ENCODE measurements around the gene SUSD4.
"Not testable (repeated sequence)": the region's sequence is repeated elsewhere in the genome, so short reads cannot be mapped to it uniquely, and the experiment has no call there.

Gene SUSD4

DNA sequence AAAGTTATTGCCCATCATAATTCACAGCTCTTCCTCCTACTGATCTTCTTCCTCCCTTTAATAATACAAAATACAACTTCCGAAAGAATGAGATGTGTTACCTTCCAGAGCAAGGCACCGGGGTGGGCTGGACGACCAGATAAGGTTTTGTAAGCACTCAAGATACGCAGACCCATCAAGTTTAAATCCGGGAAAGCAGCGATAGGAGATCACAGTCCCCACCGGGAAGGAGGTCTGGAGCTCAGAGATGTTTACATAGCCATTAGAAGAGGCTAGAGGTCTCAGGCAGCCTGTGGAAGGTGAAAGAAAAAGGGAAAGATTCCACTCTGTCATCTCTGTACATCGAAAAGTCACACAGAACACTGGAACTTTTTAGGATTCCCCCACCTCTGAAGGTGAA lies 99.4 kb downstream of the SUSD4 start:
- H3K4me3 ChIP-seq (ENCODE audit: low read length): no peak overlapping the region
- H3K36me3 ChIP-seq (ENCODE audit: insufficient read depth, low read length): no peaks in the 10 kb centered on the region
- H3K27me3 ChIP-seq (ENCODE audit: insufficient read depth, low read length): no peaks in the 10 kb centered on the region
- no peaks in the 10 kb centered on the region for H3K4me1 ChIP-seq (ENCODE audit: insufficient read depth, low read length)
- no peaks in the 10 kb centered on the region for H3K9me3 ChIP-seq (ENCODE audit: low read length)
- H2AFZ ChIP-seq (ENCODE audit: low read depth, low read length): no peak overlapping the region

DNA sequence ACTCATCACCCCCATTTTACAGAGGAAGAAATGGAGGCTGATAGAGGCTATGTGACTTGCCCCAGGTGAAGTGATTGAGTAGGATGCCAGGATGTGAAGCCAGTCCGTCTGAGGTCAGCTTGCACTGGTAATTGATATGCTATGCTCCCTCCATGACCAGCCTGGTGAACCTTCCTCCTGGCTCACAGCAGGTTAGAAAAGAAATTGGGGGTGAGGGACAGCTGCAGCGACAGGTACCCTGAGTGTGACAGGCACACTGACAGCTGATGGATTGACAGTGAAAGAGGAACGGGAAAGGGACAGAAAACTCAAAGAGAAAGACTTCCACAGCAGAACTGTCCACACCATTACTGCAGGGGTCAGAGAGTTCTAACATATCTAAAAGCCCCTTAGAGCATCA lies 102.1 kb downstream of the SUSD4 start:
- no peaks in the 10 kb centered on the region for H3K9me3 ChIP-seq (ENCODE audit: low read length)
- H3K27me3 ChIP-seq (ENCODE audit: insufficient read depth, low read length): no peaks in the 10 kb centered on the region
- no peaks in the 10 kb centered on the region for H3K36me3 ChIP-seq (ENCODE audit: insufficient read depth, low read length)
- no peak overlapping the region for H3K4me3 ChIP-seq (ENCODE audit: low read length)
- no peak overlapping the region for H2AFZ ChIP-seq (ENCODE audit: low read depth, low read length)
- H3K4me1 ChIP-seq (ENCODE audit: insufficient read depth, low read length): no peaks in the 10 kb centered on the region

DNA sequence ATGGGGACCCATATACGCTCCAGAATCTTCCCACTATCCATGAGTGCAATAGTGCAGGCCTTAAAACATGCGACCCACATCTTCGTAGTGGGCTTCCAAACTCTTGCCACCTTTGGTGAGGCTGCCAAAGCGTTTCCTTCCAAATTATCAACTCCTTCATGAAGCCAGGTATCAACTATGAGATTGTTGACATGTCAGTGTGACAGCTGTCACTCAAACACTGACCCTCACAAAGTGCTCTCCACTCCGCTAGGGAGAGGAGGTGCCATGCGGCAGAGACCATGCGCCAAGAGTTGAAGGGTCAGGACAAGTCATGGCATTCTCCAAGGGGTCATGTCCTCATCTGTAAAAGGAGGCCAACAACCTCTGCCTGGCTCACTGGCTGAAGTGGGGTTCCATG lies 103.3 kb downstream of the SUSD4 start:
- Histone ChIP-seq H3K4me3 (ENCODE audit: low read length) (no peak overlapping the region), H3K9me3 (ENCODE audit: low read length) (no peaks in the 10 kb centered on the region), H3K4me1 (ENCODE audit: insufficient read depth, low read length) (no peaks in the 10 kb centered on the region), H3K36me3 (ENCODE audit: insufficient read depth, low read length) (no peaks in the 10 kb centered on the region), H3K27me3 (ENCODE audit: insufficient read depth, low read length) (no peaks in the 10 kb centered on the region), H2AFZ (ENCODE audit: low read depth, low read length) (no peak overlapping the region)

DNA sequence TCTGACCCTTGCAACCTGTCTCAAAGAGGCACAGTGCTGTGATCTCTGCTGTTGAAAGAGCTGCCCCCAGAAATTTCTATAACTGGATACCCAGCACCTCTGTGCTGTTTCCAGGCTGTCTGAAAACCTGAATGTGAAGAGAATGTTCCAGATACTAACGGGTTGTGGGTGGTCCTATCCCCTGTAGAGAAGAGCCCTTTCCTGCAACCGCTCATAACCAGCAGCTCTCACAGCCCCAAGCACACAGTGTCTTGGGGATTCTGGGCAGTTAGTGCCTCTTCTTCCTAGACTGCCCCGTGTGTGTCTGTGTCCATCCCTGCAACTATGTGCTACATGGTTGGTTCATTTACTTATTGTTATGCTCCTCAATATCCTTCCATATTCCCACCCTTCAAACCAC lies 104.5 kb downstream of the SUSD4 start:
- Histone ChIP-seq H3K27me3 (ENCODE audit: insufficient read depth, low read length) (no peaks in the 10 kb centered on the region), H3K4me1 (ENCODE audit: insufficient read depth, low read length) (no peaks in the 10 kb centered on the region)

DNA sequence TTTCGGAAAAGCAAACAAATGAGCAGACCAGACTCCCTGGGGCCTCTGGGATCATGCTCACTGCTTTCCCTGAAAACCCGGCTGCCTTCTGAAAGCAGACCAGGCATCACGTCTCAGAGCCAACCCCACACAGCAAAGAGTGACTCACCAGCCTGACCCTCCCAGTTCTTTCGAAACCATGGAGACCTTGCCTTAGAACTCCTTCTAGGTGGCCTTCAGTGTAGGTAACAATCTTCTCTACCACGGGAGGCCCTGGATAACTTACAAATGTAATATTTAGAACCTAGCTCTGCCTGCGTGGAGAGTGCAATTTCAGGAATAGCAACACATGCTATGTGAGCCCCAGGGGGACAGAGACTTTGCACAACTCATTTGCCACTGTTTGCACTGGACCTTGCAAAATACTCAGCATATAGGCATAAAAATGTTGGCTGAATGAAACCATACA lies 105.2 kb downstream of the SUSD4 start:
- no peak overlapping the region for H2AFZ ChIP-seq (ENCODE audit: low read depth, low read length)
- no peaks in the 10 kb centered on the region for H3K4me1 ChIP-seq (ENCODE audit: insufficient read depth, low read length)
- no peaks in the 10 kb centered on the region for H3K9me3 ChIP-seq (ENCODE audit: low read length)
- no peaks in the 10 kb centered on the region for H3K27me3 ChIP-seq (ENCODE audit: insufficient read depth, low read length)
- no peaks in the 10 kb centered on the region for H3K36me3 ChIP-seq (ENCODE audit: insufficient read depth, low read length)
- no peak overlapping the region for H3K4me3 ChIP-seq (ENCODE audit: low read length)

More for the DNA sequence above, 104.5 kb downstream of the SUSD4 start:
- no peak overlapping the region for H2AFZ ChIP-seq (ENCODE audit: low read depth, low read length)
- no peaks in the 10 kb centered on the region for H3K36me3 ChIP-seq (ENCODE audit: insufficient read depth, low read length)
- H3K4me3 ChIP-seq (ENCODE audit: low read length): no peak overlapping the region
- no peaks in the 10 kb centered on the region for H3K9me3 ChIP-seq (ENCODE audit: low read length)

DNA sequence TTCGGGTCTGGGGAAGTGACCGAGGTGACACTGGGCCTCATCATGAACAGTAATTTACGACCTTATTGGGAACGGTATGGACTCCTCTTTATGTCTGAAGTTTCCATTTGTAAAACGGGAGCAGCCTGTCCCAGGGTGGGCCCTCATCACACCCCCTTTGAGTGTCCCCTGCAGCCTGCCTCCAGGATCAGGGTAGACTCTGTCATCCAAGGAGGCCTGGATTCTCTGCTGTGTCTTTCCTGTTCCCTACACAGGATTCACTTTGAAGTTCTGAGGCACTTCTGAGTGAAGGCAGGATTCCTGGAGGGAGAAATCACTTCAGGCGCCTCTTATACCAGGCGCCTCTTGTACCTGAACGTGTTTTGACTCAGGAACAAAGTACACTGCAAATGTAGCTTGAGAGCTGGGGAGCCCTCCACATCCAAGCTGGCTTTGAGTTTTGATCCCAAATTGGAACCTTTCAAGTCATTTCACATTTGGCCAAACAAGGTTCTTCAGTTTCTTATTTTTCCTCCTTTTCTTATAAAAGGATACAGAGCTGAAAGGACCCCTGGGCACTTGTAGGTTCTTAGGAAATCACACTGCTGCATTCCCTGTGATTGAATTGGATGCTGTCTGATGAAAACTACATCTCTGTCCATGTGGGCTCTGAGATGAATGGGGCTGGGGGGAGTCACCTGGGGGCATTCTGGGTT lies 106.0 kb downstream of the SUSD4 start:
- H3K9me3 ChIP-seq (ENCODE audit: low read length): no peaks in the 10 kb centered on the region
- H2AFZ ChIP-seq (ENCODE audit: low read depth, low read length): no peak overlapping the region
- no peaks in the 10 kb centered on the region for H3K36me3 ChIP-seq (ENCODE audit: insufficient read depth, low read length)
- no peaks in the 10 kb centered on the region for H3K27me3 ChIP-seq (ENCODE audit: insufficient read depth, low read length)
- H3K4me1 ChIP-seq (ENCODE audit: insufficient read depth, low read length): no peaks in the 10 kb centered on the region
- H3K4me3 ChIP-seq (ENCODE audit: low read length): no peak overlapping the region

DNA sequence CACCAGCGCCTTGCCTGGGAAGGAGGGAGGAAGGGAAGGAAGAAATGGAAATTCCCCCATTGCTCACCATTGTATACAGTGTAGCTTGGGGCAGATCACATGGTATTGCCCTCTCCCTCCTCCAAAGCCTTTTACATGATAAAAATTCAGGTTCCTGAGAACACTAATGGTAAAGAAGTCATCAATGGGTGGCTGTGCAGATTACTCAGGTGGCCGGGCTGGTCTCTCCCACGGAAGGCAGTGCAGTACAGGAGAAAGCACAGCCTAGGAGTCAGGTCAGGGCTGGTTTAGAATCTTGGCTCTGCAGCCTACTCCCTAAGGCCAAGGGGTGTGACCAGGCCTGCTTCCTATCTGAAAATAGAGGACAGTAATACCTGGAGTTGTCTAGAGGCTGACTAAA lies 107.9 kb downstream of the SUSD4 start:
- Histone ChIP-seq H3K36me3 (ENCODE audit: insufficient read depth, low read length) (no peaks in the 10 kb centered on the region), H3K9me3 (ENCODE audit: low read length) (no peaks in the 10 kb centered on the region), H3K4me3 (ENCODE audit: low read length) (no peak overlapping the region), H3K4me1 (ENCODE audit: insufficient read depth, low read length) (no peaks in the 10 kb centered on the region), H2AFZ (ENCODE audit: low read depth, low read length) (no peak overlapping the region), H3K27me3 (ENCODE audit: insufficient read depth, low read length) (no peaks in the 10 kb centered on the region)

DNA sequence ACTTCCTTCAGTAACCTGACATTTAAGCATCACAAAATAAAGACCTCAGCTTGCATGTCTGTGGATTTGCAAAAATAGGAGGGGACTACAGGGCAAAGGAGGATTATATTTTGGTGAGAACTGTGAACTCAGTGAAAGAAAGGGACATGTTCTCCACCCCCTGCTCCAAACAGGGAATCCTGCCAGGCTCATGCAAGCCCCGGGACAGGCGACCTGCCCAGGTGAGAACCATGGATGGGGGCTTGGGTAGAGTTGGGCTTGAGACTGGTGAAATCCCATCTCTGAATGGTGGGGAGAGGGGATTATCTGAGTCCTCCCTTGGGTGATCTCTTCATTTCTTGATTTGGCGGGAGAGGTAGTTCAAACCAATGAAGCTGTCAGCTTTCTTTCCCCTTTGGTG lies 110.1 kb downstream of the SUSD4 start:
- Histone ChIP-seq H3K4me3 (ENCODE audit: low read length) (no peak overlapping the region), H2AFZ (ENCODE audit: low read depth, low read length) (no peak overlapping the region), H3K9me3 (ENCODE audit: low read length) (no peaks in the 10 kb centered on the region), H3K36me3 (ENCODE audit: insufficient read depth, low read length) (no peaks in the 10 kb centered on the region), H3K4me1 (ENCODE audit: insufficient read depth, low read length) (no peaks in the 10 kb centered on the region), H3K27me3 (ENCODE audit: insufficient read depth, low read length) (no peaks in the 10 kb centered on the region)

DNA sequence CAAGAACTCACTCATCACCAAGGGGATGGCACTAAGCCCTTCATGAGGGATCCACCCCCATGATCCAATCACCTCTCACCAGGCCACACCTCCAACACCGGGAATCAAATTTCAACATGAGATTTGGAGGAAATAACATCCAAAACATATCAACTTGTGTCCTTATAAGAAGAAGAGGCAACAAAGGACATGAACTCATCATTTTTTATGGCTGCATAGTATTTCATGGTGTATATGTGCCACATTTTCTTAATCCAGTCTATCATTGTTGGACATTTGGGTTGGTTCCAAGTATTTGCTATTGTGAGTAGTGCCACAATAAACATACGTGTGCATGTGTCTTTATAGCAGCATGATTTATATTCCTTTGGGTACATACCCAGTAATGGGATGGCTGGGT lies 112.6 kb downstream of the SUSD4 start:
- H2AFZ ChIP-seq (ENCODE audit: low read depth, low read length); H3K4me3 ChIP-seq (ENCODE audit: low read length); H3K36me3 ChIP-seq (ENCODE audit: insufficient read depth, low read length); H3K4me1 ChIP-seq (ENCODE audit: insufficient read depth, low read length); H3K27me3 ChIP-seq (ENCODE audit: insufficient read depth, low read length); H3K9me3 ChIP-seq (ENCODE audit: low read length): not testable (repeated sequence)

DNA sequence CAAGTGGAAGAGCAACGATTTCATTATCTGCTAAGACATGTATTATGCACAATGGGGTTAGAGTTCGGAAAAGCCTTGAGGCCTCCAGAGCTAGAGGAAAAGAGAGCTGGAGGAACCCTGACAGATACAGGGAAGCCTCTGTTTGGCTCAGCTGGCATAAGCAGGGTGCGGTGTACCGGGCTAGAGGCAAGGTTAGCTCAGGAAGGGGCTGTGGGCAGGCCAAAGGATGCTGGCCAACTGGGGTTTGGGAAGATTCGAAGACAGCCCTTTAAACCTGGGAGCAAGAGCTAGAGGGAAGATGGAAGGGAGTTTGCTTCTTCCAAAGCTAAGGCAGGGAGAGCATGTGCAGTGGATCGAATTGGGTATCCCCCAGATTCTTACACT lies 113.4 kb downstream of the SUSD4 start:
- H3K36me3 ChIP-seq (ENCODE audit: insufficient read depth, low read length): no peaks in the 10 kb centered on the region
- H3K4me3 ChIP-seq (ENCODE audit: low read length): no peak overlapping the region
- no peaks in the 10 kb centered on the region for H3K27me3 ChIP-seq (ENCODE audit: insufficient read depth, low read length)
- no peaks in the 10 kb centered on the region for H3K4me1 ChIP-seq (ENCODE audit: insufficient read depth, low read length)
- no peak overlapping the region for H2AFZ ChIP-seq (ENCODE audit: low read depth, low read length)
- no peaks in the 10 kb centered on the region for H3K9me3 ChIP-seq (ENCODE audit: low read length)

DNA sequence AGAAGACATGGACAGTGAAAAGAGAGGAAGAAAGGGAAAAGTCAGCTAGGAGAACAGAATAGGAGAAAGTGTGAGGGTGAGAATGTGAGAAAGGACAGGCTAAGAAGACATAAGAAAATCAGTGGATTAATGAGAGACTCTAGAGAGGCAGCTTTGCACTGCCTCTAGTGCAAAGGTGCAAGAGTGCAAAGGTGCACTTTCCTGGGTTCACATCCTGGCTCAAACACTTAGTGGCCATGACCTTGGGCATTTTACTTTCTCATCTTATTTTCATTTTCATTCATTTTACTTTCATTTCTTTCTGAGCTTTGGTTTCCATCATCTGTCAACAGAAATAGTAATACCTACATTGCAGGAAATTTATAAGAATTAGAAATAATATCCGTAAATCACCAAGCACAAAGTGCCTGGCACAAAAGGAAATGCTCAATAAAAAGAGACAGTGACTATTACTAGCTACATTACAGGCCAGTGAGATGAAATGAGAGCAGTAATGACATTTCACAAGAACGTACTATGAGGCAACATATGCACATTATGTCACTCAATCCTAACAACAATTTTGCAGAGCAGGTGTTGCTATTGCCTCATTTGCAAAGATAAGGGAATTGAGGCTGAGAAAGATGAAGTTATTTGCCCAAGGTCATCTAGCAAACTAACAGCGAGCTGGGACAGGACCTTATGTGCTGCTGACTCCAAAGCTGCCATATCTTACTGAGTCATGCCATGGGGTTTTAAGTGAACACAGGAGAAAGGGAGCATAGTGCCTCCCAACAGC lies 113.9 kb downstream of the SUSD4 start:
- H3K9me3 ChIP-seq (ENCODE audit: low read length): no peaks in the 10 kb centered on the region
- H2AFZ ChIP-seq (ENCODE audit: low read depth, low read length): no peak overlapping the region
- no peak overlapping the region for H3K4me3 ChIP-seq (ENCODE audit: low read length)
- H3K36me3 ChIP-seq (ENCODE audit: insufficient read depth, low read length): no peaks in the 10 kb centered on the region
- no peaks in the 10 kb centered on the region for H3K27me3 ChIP-seq (ENCODE audit: insufficient read depth, low read length)
- H3K4me1 ChIP-seq (ENCODE audit: insufficient read depth, low read length): no peaks in the 10 kb centered on the region

DNA sequence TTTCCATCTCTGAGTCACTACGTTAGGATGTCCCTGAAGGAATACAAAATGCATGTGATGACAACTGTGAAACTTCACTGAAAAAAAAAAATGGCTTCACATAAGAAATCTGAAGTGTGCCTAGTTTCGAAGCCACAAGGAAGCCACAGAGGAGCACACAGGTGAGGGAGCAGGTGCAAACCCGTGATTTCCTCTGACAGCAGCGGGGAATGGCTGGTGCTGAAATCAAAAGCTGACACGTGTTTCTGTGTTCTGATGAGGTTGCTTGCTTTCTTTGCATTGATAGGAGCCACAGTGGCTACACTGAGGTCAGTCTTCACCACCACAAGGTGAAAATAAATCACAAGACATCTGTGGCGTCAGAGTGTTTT lies 115.2 kb downstream of the SUSD4 start:
- no peaks in the 10 kb centered on the region for H3K36me3 ChIP-seq (ENCODE audit: insufficient read depth, low read length)
- no peak overlapping the region for H2AFZ ChIP-seq (ENCODE audit: low read depth, low read length)
- no peak overlapping the region for H3K4me3 ChIP-seq (ENCODE audit: low read length)
- H3K9me3 ChIP-seq (ENCODE audit: low read length): no peaks in the 10 kb centered on the region
- H3K27me3 ChIP-seq (ENCODE audit: insufficient read depth, low read length): no peaks in the 10 kb centered on the region
- no peaks in the 10 kb centered on the region for H3K4me1 ChIP-seq (ENCODE audit: insufficient read depth, low read length)

DNA sequence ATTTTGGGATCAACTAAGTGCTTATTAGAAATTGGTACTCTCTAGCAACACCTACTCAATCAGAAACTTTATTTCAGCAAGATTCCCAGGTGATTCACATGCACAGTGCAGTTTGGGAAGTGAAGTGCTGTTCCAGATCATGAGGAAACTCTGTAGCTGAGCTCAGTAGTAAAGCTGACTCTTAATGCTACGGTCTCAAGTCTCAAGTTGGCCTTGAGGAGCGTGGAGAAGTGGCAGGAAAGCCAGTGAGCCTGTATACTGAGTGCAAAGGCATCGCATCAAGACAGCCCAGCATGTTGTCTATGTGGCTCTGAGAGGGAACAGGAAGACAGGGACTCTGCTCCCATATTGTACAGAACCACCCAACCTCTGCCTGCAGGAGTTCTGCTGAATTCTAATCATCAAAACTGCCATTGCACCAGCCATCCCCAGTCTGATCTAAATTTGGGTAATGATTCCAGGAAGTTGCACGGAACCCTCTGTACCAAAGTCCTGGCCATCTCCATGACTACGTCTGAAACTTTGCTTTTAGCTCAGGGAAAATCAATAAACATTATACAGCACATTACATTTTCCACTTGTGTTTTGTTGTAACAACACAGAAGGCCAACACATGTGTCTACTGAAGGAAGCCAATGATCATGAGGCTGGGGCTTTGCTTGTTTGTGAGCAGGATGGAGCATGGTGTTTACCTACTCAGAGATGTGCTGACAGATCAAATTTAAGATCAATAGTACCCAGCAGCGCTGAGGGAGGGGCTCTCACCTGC lies 115.8 kb downstream of the SUSD4 start:
- no peak overlapping the region for H2AFZ ChIP-seq (ENCODE audit: low read depth, low read length)
- no peaks in the 10 kb centered on the region for H3K27me3 ChIP-seq (ENCODE audit: insufficient read depth, low read length)
- no peak overlapping the region for H3K4me3 ChIP-seq (ENCODE audit: low read length)
- no peaks in the 10 kb centered on the region for H3K9me3 ChIP-seq (ENCODE audit: low read length)
- H3K4me1 ChIP-seq (ENCODE audit: insufficient read depth, low read length): no peaks in the 10 kb centered on the region
- H3K36me3 ChIP-seq (ENCODE audit: insufficient read depth, low read length): no peaks in the 10 kb centered on the region

Data from neuron (in vitro differentiated cells).